Measurements from ENCODE around the gene SPSB3.
A peak's percentile ranks its signal among the peaks of the same experiment; 100 is the strongest.

The SPSB3 gene

DNA sequence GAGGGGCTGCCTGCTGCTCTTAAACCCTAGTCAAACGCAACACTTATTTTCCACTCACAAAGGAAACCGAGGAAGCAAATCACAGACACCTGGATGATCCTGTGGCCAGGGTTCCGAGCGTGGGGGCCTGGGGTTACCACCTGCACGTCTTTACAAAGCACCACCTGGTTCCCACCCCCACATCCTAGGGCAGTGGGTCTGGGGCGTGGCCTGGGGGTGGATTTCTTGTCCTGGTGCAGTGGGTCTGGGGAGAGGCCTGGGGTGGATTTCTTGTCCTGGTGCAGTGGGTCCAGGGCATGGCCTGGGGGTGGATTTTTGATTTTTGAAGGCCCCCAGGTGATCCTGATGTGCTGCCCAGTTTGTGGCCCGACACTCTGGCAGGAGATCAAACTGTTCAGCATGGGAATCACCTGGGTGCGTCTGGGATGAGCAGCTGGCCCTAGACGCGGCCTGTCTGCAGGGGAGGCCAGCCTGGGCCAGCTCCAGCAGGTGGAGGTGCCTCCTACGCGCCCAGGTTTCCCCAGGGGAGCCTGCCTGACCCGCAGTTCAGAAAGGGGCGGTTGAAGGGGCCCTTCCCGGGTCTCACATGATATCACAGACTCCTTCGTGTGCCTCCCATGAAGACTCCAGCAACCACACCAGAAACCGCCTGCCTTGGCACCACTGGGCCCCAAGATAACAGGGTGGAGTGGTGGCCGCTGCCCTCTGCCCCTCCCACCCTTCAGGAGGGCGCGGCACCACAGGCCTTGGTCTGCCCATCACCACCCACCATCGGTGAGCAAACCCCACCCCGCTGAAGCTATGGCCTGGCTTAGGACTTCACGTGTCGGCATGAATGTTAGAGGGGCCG, 38.0 kb upstream of the SPSB3 start:
- no peak for DNase-seq
- no peak overlapping the region for H3K27ac Mint-ChIP-seq
- ATAC-seq (replicated peaks), result no peak
- no peaks in the 10 kb centered on the region for H3K27me3 Mint-ChIP-seq
- peaks cover 13 to 15% of the 10 kb centered on the region in 2 donors for H3K36me3 Mint-ChIP-seq
- no peaks in the 10 kb centered on the region for H3K9me3 Mint-ChIP-seq
- no peak overlapping the region for H3K4me3 Mint-ChIP-seq
- peaks cover 4 to 12% of the 10 kb centered on the region in 2 donors for H3K4me1 Mint-ChIP-seq

DNA sequence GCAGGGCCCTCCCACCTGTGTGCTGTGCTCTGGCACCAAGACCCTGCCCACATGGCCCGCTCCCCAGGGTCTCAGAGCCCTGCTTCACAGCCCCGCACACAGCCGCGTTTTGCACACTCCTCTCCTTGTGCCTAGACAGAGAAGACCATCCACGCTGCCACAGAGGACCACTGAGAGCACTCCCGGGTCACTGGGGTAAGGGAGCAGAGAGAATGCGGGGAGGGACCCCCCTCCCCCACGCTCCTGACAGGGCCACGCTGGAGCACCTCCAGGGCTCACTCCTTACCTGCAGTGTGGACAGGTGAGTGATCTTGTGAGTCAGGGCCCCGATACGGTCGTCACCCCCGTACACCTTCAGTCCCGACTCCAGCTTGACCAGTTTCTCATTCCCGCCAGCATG, 37.2 kb upstream of the SPSB3 start:
- Mint-ChIP-seq H3K4me3 (no peak overlapping the region), H3K4me1 (peaks cover 2 to 10% of the 10 kb centered on the region in 2 donors), H3K27ac (no peak overlapping the region), H3K9me3 (no peaks in the 10 kb centered on the region), H3K27me3 (no peaks in the 10 kb centered on the region), H3K36me3 (peaks cover 15 to 18% of the 10 kb centered on the region in 2 donors)
- DNase-seq (no peak), ATAC-seq (replicated peaks) (no peak)

DNA sequence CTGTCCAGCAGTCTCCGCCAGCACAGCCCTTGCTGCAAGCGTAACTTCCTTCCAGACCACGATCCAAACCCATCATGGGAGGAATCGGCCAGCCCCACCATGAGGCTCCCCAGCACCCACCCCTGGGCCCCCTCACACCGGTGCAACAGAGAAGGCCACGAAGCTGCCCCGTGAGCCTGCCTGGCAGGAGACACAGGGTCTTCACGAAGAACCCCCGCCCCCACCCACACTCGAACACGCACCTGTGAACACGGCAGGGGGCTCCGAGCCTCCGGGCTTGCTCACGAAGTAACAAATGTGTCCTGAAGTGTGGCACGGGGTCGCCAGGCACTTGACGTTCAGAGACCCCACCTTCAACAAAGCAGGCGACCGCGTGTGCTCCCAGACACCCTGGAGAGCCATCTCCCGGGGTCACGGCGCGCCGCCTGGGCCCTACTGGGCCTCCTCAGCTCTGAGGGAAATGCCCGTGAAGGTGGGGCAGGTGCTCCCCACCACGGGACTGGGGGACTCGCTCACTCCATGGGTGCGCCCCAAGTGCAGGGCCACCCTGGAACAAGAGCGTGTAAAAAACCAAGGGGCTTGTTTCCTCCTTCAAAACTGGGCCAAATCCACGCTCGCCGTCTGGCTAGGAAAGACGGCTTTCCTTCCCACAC, 36.6 kb upstream of the SPSB3 start:
- no peaks in the 10 kb centered on the region for H3K9me3 Mint-ChIP-seq
- no peak for ATAC-seq (replicated peaks)
- H3K27ac Mint-ChIP-seq, result no peak overlapping the region
- no peak overlapping the region for H3K4me3 Mint-ChIP-seq
- peaks cover 15 to 18% of the 10 kb centered on the region in 2 donors for H3K36me3 Mint-ChIP-seq
- H3K4me1 Mint-ChIP-seq, result peaks cover 0 to 3% of the 10 kb centered on the region in 2 donors
- no peaks in the 10 kb centered on the region for H3K27me3 Mint-ChIP-seq
- no peak for DNase-seq

DNA sequence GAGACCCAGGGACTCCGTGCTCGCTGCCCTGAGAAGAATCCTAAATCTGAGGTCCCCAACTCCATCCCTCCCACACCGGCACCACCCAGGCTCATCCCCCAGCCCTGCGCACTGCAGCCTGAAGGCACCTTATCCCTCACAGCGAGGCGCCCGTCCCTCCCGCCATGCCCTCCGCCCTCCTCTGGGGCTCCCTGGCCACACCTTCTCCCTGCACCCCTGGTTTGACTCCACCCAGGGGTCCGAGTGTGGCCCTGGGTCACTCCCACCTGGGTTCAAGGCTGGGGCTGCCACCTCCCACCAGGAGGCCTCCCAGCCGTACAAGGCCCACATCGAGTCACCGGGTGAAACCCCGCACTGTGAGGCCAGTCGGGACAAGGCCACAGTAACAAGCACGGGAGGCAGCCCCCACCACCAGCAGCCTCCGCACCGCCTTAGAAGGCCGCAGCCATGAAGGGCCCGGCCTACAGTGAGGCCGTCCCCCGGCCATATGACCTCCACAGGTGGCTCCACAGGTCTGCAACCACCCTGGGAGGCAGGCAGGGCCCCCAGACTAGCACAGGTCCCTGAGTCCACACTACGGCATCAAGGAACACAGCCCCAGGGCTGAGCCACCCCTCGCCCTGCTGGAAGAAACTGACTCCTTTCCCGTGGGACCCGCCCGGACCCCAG, 36.0 kb upstream of the SPSB3 start:
- Mint-ChIP-seq H3K4me1 (no peaks in the 10 kb centered on the region), H3K27me3 (no peaks in the 10 kb centered on the region), H3K9me3 (no peaks in the 10 kb centered on the region), H3K27ac (no peak overlapping the region), H3K4me3 (no peak overlapping the region), H3K36me3 (peaks cover 16 to 24% of the 10 kb centered on the region in 2 donors)
- no peak for DNase-seq
- ATAC-seq (replicated peaks), result no peak

DNA sequence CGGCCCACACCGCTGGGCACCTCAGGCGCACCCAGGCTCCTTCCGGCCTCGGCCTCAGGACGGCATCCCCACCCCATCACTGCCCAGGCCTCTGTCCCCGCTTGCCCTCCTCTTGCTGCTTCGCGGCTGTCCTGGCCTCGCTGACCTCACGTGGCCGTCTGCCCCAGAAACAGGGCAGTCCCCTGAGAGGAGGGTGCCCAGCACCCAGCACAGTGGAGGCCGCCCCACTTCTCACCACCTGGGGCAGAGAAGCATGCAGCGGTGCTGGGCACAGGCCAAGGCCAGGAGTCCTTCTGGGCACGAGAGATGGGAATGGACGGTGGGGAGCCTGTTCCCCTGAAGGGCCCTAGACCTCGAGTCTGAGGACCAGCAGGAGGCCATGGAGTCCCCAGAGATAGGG, 35.3 kb upstream of the SPSB3 start:
- no peak overlapping the region for H3K4me3 Mint-ChIP-seq
- no peaks in the 10 kb centered on the region for H3K27me3 Mint-ChIP-seq
- no peak overlapping the region for H3K27ac Mint-ChIP-seq

DNA sequence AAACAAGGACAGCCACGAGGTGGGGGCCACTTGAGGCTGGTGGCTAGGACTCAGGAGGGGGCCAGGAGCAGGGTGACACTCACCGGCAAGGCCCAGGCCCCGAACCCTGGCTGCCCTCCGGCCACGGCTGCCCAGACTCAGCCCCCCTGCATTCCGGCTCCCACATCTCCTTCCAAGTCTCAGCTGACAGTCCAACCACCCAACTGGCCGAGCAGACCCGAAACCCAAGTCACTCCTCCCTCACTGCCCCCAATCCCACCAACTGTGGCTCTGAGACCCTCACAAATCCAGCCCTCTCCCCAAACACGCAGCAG, 34.9 kb upstream of the SPSB3 start:
- H3K36me3 Mint-ChIP-seq, result peaks cover 18 to 28% of the 10 kb centered on the region in 2 donors
- no peak overlapping the region for H3K4me3 Mint-ChIP-seq
- H3K27me3 Mint-ChIP-seq, result no peaks in the 10 kb centered on the region
- no peak for ATAC-seq (replicated peaks)
- peaks cover 0 to 4% of the 10 kb centered on the region in 2 donors for H3K4me1 Mint-ChIP-seq
- no peak for DNase-seq
- no peak overlapping the region for H3K27ac Mint-ChIP-seq
- no peaks in the 10 kb centered on the region for H3K9me3 Mint-ChIP-seq

More for the DNA sequence above, 35.3 kb upstream of the SPSB3 start:
- DNase-seq (no peak), ATAC-seq (replicated peaks) (no peak)
- Mint-ChIP-seq H3K36me3 (peaks cover 18 to 28% of the 10 kb centered on the region in 2 donors), H3K4me1 (peaks cover 0 to 4% of the 10 kb centered on the region in 2 donors), H3K9me3 (no peaks in the 10 kb centered on the region)

DNA sequence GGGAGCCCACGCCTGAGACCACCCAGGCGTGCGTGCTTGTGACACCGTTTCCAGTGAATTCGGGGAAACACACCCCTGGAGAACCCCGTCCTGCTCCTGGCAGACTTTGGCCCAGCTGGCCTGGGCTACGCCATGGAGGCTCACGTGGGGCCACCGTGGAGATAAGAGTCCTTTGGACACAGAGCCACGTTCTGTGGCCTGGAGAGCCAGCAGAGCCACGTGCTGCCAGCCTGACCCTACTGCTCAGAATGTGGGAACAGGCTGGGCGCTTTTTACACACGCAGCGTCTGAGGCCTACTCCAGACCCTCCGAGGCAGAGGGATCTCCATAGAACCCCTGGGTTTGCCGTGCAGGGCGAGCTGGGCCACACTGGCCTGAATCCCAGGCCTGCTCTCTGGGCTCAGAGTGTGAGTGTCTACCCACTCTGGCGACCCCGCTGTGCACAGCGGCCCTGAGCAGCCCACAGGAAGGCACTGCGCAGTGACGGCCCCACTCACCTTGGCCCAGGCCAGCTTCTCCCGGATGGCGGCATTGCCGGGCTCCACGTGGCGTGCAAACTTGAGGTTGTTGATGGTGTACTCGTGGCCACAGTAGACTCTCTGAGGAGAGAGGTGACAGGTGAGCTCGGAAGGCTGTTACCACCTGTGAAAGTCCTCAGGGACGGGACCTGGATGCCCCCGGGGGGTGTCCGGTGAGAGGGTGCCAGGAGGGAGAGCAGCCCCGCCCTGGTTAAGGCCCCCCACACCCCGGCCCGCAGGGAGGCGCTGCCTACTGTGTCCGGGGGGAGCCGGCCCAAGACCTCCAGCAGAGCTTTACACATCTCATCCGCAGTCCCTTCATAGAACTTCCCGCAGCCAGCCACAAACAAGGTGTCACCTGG, 34.3 kb upstream of the SPSB3 start:
- H3K4me1 Mint-ChIP-seq, result peaks cover 0 to 4% of the 10 kb centered on the region in 2 donors

DNA sequence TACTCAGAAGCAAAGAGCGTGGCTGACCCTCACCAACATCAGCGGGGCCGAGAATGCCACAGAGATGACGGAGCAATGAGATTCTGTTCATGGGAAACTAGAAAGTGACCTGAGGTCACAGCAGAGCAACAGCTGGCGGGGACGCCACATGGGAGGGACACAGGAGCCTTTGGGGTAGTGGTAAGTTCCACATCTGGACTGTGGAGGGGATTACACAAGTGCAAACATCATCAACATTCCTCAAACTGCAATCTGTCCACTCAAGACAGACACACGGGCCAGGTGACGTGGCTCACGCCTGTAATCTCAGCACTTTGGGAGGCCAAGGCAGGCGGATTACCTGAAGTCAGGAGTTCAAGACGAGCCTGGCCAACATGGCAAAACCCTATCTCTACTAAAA, 33.1 kb upstream of the SPSB3 start:
- H3K27me3 Mint-ChIP-seq, result no peaks in the 10 kb centered on the region
- peaks cover 0 to 4% of the 10 kb centered on the region in 2 donors for H3K4me1 Mint-ChIP-seq
- ATAC-seq (replicated peaks) (no peak), DNase-seq (no peak)
- no peak overlapping the region for H3K27ac Mint-ChIP-seq
- peaks cover 16 to 28% of the 10 kb centered on the region in 2 donors for H3K36me3 Mint-ChIP-seq
- no peaks in the 10 kb centered on the region for H3K9me3 Mint-ChIP-seq
- no peak overlapping the region for H3K4me3 Mint-ChIP-seq

More for the DNA sequence above, 34.3 kb upstream of the SPSB3 start:
- H3K4me3 Mint-ChIP-seq, result no peak overlapping the region
- DNase-seq (no peak), ATAC-seq (replicated peaks) (no peak)
- H3K27me3 Mint-ChIP-seq, result no peaks in the 10 kb centered on the region
- no peak overlapping the region for H3K27ac Mint-ChIP-seq
- no peaks in the 10 kb centered on the region for H3K9me3 Mint-ChIP-seq
- H3K36me3 Mint-ChIP-seq, result peaks cover 18 to 28% of the 10 kb centered on the region in 2 donors

DNA sequence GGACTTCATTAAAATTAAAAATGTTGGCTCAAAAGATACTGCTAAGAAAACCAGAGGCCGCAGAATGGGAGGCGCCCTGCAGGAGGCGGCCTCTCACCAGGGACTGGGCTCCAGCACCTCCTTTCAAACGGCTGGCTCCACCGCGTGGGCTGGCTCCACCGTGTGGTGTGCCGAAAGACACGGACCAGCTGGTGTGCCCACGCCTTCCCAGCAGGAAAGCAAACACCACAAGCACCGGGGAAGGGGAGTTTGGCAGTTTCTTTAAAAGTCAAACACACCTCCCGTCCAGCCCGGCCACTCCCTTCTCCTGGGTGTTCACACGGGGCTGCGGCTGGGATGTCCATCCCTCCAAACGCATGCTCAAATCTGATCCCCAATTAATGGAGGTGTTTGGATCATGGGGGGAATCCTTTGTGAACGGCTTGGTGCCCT, 30.4 kb upstream of the SPSB3 start:
- H3K27me3 Mint-ChIP-seq, result no peaks in the 10 kb centered on the region
- peaks cover 0 to 6% of the 10 kb centered on the region in 2 donors for H3K4me1 Mint-ChIP-seq
- peaks cover 19 to 33% of the 10 kb centered on the region in 2 donors for H3K36me3 Mint-ChIP-seq
- DNase-seq, result no peak
- H3K9me3 Mint-ChIP-seq, result no peaks in the 10 kb centered on the region
- no peak overlapping the region for H3K27ac Mint-ChIP-seq
- H3K4me3 Mint-ChIP-seq, result no peak overlapping the region
- peak; percentile 46 to 74 for ATAC-seq (replicated peaks)

DNA sequence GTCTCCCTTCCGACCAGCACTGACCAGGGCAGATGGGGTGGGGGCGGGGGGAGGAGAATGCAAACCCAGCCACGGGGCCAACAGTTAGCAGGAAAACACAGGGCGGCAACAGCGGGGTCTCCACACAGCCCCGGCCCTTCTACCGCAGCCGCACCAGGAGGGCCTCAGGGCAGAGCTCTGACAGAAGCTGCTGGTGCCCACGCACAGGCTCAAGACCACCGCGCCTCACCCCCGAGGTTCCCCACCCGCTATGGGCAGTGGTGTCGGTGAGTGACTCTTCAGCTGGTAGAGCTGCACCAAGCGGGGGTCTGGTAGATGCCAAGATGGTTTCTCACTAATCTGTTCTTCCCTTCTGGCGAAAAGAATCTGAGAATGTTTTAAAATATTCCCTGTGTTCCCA, 28.2 kb upstream of the SPSB3 start:
- H3K9me3 Mint-ChIP-seq, result no peaks in the 10 kb centered on the region
- H3K4me1 Mint-ChIP-seq, result peaks cover 0 to 6% of the 10 kb centered on the region in 2 donors
- peaks cover 25 to 41% of the 10 kb centered on the region in 2 donors for H3K36me3 Mint-ChIP-seq

DNA sequence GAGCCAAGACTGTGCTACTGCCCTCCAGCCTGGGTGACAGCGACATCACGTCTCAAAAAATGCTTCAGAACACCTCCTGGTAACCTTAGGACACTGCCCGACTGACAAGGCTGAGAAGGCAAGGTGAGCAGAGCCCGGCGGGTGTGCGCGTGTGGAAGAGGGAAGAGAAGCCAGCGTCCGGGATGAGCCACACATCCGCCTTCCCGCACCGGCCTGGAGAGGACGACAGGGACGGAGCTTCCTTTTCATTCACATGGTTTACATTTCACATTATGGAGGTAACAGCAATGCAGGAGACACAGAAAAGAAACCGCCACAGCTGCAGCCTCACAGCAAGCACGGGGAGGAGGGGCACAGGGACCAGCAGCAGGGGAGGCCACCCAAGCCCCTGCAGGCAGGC, 27.7 kb upstream of the SPSB3 start:
- Mint-ChIP-seq H3K4me1 (peaks cover 0 to 6% of the 10 kb centered on the region in 2 donors), H3K27ac (no peak overlapping the region), H3K27me3 (no peaks in the 10 kb centered on the region), H3K36me3 (peaks cover 24 to 41% of the 10 kb centered on the region in 2 donors), H3K9me3 (no peaks in the 10 kb centered on the region), H3K4me3 (no peak overlapping the region)
- no peak for ATAC-seq (replicated peaks)
- DNase-seq, result no peak

More for the DNA sequence above, 28.2 kb upstream of the SPSB3 start:
- H3K27me3 Mint-ChIP-seq, result no peaks in the 10 kb centered on the region
- no peak for ATAC-seq (replicated peaks)
- DNase-seq, result no peak
- H3K4me3 Mint-ChIP-seq, result no peak overlapping the region
- H3K27ac Mint-ChIP-seq, result no peak overlapping the region

DNA sequence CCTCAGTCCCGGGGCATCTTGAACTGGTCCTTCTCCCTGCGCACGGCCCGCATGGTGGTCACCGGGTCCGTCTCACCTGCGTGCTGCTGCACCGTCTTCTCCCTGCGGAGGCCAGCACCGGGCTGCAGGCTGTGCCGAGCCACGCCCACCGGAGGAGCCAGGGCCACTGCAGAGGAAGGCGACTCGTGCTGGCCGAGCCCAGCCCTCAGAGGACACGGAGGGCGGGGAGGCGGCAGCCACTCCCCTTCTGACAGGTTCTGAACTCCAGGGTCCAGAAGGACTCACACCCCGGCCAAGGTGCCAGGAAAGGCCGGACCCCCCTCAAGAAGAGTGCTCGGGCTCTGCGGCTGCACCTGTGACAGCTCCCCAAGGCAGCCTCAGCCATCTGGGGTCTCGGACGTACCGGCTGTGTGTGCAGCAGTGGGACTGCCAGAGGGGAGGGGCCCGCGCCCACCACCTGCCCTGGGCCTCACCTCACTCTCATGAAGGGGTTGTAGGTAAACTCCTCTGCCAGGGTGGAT, 27.0 kb upstream of the SPSB3 start:
- Mint-ChIP-seq H3K27ac (no peak overlapping the region), H3K27me3 (no peaks in the 10 kb centered on the region), H3K36me3 (peaks cover 26 to 45% of the 10 kb centered on the region in 2 donors), H3K4me1 (peaks cover 0 to 6% of the 10 kb centered on the region in 2 donors), H3K4me3 (no peak overlapping the region), H3K9me3 (no peaks in the 10 kb centered on the region)
- ATAC-seq (replicated peaks) (no peak), DNase-seq (no peak)

DNA sequence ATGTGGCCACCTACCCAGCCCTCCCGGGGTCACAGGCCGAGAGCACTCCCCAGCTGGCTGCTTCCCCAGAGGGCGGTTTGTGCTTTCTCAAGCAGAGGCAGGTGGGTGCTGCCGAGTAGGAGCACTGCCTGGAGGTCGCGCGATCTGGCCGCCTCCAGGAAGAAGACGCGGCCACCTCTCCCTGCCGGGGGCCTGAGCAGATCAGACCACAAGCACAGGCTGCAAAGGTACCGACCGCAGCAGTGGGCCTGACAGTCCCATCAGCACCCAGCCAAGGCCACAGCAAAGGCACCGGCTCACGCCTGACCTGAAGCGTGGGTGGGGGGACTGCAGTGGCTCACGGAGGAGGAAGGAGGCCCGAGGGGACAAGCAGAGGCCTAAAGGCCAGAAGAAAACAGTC, 26.3 kb upstream of the SPSB3 start:
- DNase-seq (no peak), ATAC-seq (replicated peaks) (no peak)
- Mint-ChIP-seq H3K9me3 (no peaks in the 10 kb centered on the region), H3K36me3 (peaks cover 26 to 42% of the 10 kb centered on the region in 2 donors), H3K4me1 (peaks cover 0 to 6% of the 10 kb centered on the region in 2 donors), H3K27ac (peak overlapping the region; percentile 25), H3K27me3 (no peaks in the 10 kb centered on the region), H3K4me3 (no peak overlapping the region)
